HG03442 (cell line): Measurements from ENCODE around the gene PPP1R9A.

Experiments used
- ATAC-seq: cut with Tn5 transposase; IDR thresholded peaks from one replicate; pipeline ENCODE4 v1.9.1; 2021; ENCODE audit warnings: mild to moderate bottlenecking, moderate library complexity; ENCODE audit not compliant: unreplicated experiment

The PPP1R9A gene

GRCh38 chr7:95304990-95305389, 397.6 kb downstream of the PPP1R9A start:
- ATAC-seq = no peak

DNA sequence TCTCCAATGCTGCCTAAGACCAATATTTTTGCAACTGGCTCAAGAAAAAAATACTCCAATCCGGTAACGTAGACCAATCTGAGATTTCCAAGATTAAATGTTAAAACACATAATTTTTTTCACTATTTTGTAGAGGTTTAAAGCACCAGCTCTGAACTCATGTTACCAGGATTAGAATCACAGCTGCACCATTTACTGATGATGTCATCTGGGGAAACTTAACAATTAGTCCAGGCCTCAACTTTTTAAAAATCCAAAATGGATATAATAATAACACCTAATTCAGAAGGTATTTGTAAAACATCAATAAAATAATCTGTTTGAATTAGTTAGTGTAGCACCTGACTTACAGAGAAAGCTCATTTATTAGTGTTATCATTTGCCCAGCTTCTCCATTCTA, 402.6 kb downstream of the PPP1R9A start:
- ATAC-seq = no peak

GRCh38 chr7:95311389-95311788, 404.0 kb downstream of the PPP1R9A start:
- ATAC-seq = no peak

- ATAC-seq = no peak
These were observed 405.2 kb downstream of the PPP1R9A start for GRCh38 chr7:95312561-95312960.

DNA sequence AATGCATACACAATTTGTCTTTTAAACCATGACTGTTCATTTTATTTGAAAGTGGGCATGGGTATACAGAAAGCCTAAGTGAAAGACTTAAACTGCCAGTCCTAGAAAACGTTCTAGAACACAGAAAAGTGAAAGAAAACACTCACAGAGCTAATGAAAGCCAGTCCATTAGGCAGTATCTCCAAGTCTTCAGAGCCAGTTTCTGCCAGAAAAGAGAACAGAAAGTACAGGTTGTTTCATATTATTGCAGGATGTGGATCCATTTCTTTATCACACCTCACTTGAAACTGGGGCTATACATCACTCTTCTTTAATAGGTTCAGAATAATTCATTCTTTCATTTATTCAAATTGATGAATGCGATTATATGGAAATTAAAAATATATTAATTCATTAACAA, 409.2 kb downstream of the PPP1R9A start:
- ATAC-seq = peak; percentile 75

- no peak for ATAC-seq
These were observed 410.2 kb downstream of the PPP1R9A start for GRCh38 chr7:95317546-95317945.

- ATAC-seq = no peak
These were observed 410.6 kb downstream of the PPP1R9A start for GRCh38 chr7:95317966-95318365.

- no peak for ATAC-seq
These were observed 411.2 kb downstream of the PPP1R9A start for GRCh38 chr7:95318501-95319100.

- ATAC-seq = no peak
These were observed 412.2 kb downstream of the PPP1R9A start for GRCh38 chr7:95319570-95319969.

- no peak for ATAC-seq
These were observed 413.3 kb downstream of the PPP1R9A start for GRCh38 chr7:95320651-95321050.

- ATAC-seq = no peak
These were observed 414.3 kb downstream of the PPP1R9A start for GRCh38 chr7:95321720-95322119.

DNA sequence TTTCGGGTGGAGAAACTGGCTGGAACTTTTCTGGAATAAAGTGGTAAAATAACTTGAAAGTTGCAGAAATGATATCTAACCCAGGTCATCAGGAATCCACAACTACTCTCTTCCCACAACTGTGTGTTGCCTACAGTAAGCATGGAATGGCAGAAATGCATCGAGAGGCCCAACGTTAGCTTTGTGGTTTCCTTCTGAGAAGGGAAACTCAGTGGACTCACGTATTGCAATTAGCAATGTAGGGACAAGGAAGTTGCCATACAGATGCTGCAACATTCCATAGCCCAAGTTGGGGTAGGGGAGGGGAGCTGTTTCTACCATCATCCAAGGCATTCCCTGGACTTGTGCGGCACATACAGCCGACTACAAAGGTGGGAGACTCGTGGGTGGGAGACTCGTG, 415.0 kb downstream of the PPP1R9A start:
- ATAC-seq = no peak

GRCh38 chr7:95322854-95323253, 415.5 kb downstream of the PPP1R9A start:
- ATAC-seq = no peak

DNA sequence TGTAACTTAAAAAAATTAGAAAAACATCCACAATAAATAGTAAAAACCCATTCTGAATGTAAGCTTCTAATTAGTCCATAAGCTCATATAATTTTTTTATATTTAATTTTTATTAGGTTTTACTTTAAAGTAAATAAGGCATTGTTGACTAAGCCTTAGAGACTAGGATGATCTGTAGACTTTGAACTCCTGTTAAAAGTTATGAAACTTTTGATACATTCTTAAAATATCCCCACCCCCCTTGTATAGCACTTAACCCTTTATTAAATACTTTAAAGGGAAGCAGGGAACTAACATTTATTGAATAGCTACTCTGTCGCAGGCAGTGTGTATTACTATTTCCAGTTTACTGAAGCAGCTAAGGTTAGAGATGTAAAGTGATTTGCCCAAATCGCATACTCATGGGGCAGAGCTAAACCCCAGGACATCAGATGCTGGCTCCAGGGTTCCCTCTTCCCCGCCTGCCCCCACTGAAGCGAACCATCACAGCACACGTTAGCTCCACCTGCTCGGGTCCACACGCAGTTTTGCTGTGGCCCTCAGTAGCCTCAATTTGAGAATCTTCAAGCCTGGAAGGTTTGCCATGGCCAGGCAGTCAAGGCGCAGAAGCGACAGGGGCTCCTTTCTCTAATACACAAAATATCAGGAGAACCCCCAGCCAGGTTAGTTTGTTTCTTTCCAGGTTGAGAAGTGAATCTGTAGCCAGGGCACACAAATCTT, 416.2 kb downstream of the PPP1R9A start:
- no peak for ATAC-seq

GRCh38 chr7:95324431-95324830, 417.0 kb downstream of the PPP1R9A start, which contains the start of gene PON1:
PON1 (minus strand) TSS chr7:95324532; CDS start chr7:95324475, 57 bp downstream.
- ATAC-seq = no peak

DNA sequence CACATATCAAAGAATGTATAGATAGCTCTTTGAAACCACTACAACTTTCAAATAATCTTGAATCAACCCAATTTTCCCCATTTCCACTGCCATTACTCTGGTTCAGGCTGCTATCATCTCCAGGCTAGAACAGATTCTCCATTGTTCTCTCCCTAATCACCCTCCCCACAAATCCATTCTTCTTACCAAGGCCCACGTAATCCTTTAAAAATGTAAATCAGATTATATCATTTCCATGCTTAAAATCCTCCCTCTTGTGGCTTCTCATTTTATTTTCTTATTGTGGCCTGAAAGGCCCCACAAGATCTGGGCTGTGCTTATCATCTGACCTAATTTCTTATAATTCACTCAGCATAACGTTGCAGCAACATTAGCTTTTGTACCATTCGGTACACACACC, 420.0 kb downstream of the PPP1R9A start:
- no peak for ATAC-seq

DNA sequence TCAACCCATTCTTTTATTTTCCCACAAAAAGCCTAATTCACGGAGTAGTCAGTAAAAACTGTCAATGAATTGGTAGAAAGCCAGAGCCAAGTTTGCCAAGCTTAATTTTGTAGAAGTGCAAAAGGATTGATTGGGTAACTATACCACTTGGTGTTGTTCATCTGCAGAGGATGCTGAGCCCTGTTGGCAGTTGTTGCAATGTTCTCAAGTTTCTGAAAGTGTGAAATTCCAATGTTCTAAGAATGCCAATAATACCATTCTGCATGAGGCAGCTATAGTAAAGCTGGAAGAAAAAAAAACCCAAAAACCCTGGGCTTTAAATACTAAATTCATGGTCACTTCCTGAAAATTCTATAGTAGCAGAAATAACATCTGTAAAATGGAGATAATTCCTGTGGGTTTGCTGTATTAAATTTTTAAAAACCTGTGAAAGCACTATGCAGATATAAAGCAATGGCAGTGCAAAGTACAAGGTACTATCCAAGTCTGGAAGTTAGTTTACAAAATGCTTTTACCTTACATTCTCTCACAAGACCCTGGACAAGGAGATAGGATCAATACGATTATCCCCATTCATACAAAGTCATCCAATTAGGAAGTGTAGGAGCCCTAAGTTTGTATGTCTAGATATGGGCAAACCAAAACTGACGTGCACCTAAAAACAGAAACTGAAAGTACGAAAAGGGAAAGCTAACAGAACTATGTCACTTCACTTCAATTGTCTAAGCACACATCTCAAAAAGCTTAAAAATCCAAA, 423.0 kb downstream of the PPP1R9A start:
- peak; percentile 98 for ATAC-seq

GRCh38 chr7:95330961-95331337, 423.6 kb downstream of the PPP1R9A start:
- peak; percentile 25 for ATAC-seq

- no peak for ATAC-seq
These were observed 427.1 kb downstream of the PPP1R9A start for GRCh38 chr7:95334447-95334846.

DNA sequence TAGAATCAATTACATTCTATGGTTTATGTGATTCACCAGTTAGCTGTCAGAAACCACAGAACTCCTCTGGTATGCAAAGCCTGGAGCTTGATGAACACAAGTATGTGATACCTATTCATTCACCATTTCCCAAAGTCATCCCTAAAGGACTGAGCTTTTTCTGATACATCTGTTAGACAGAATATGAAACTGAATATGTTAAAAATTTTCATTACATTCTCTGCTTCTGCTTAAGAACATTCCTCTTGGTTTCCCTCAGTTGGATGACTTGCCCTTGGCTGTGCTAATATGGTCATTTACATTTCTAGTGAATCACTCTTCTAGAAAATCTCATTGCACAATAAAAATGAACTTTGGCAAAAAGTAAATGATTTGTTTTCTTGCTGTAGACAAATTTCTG, 427.7 kb downstream of the PPP1R9A start:
- no peak for ATAC-seq

GRCh38 chr7:95338832-95339231, 431.4 kb downstream of the PPP1R9A start:
- ATAC-seq = no peak

GRCh38 chr7:95340491-95340890, 433.1 kb downstream of the PPP1R9A start:
- ATAC-seq = no peak
